HT-29 (cell line): Measurements from ENCODE around the gene DCBLD2. TPM values are rescaled to one million over a fixed set of nuclear protein-coding genes. Genes with fewer than 3 reads are reported as not detected.

Experiments used
- DNase-seq: peaks from one replicate; pipeline ENCODE4 v3.0.0-alpha.2; 2015; ENCODE audit warnings: low spot score
- small RNA-seq: library from RNA; depleted of rRNA; stranded (forward); fragments of <200 nt; gene quantifications from one replicate; pipeline ENCODE3, GENCODE V24; 2014
- total RNA-seq: library from RNA; depleted of rRNA; stranded (reverse); fragments of >200 nt; shearing (Covaris generic); gene quantifications from 2 replicates; pipeline ENCODE4 v1.2.3, GENCODE V29; 2014; rRNA removed

DCBLD2 gene
- total RNA-seq, 1 experiment from 2014 or later, result 104 TPM

GRCh38 chr3:98768961-98769360 lies 132.5 kb downstream of the DCBLD2 start:
- no peak for DNase-seq

GRCh38 chr3:98766924-98767323 lies 134.6 kb downstream of the DCBLD2 start:
- DNase-seq, result no peak

- no peak for DNase-seq
Observed at GRCh38 chr3:98765721-98766120, 135.8 kb downstream of the DCBLD2 start.

GRCh38 chr3:98764472-98764884 lies 137.0 kb downstream of the DCBLD2 start:
- no peak for DNase-seq

- DNase-seq, result no peak
Observed at GRCh38 chr3:98763819-98764418, 137.6 kb downstream of the DCBLD2 start.

- no peak for DNase-seq
Observed at GRCh38 chr3:98763076-98763475, 138.4 kb downstream of the DCBLD2 start, which contains the start of gene ST3GAL6. Gene ST3GAL6 (plus strand): TSS chr3:98763340. CDS start chr3:98768441, 5,101 bp downstream.

- DNase-seq, result no peak
Observed at GRCh38 chr3:98761643-98762229, 139.8 kb downstream of the DCBLD2 start.

- DNase-seq, result no peak
Observed at GRCh38 chr3:98759629-98760028, 141.9 kb downstream of the DCBLD2 start.

GRCh38 chr3:98755601-98756000 lies 145.9 kb downstream of the DCBLD2 start:
- DNase-seq, result no peak

GRCh38 chr3:98754483-98754882 lies 147.0 kb downstream of the DCBLD2 start:
- DNase-seq, result no peak

GRCh38 chr3:98750276-98750919 lies 151.1 kb downstream of the DCBLD2 start:
- no peak for DNase-seq

- DNase-seq, result no peak
Observed at GRCh38 chr3:98746882-98747281, 154.6 kb downstream of the DCBLD2 start.

- no peak for DNase-seq
Observed at GRCh38 chr3:98746122-98746521, 155.4 kb downstream of the DCBLD2 start.

Small RNA genes within 50 kb of the gene (small RNA-seq; reads per million reads assigned to genes)
- not detected for gene RNU6-1263P
- gene RNU6-26P, result not detected

Other genes with a start within 250 kb of the DCBLD2 start
- 0.25 and 3.6 TPM in 2 replicates for gene ST3GAL6, start 138.4 kb downstream of the DCBLD2 start, total RNA-seq